LNCaP clone FGC (cell line): ENCODE results near the gene GMDS.

ENCODE experiments used
- DNase-seq: peaks from one replicate; pipeline ENCODE4 v3.0.0-alpha.2; 2011; ENCODE audit warnings: low read depth
- H3K4me3 ChIP-seq: 2 replicates; pipeline ENCODE4 v1.5.1; 2011; ENCODE audit warnings: mild to moderate bottlenecking, low read depth, low read length, control low read depth
- CTCF ChIP-seq: IDR thresholded peaks from 2 replicates; pipeline ENCODE4 v1.5.1; 2012; ENCODE audit warnings: mild to moderate bottlenecking; ENCODE audit not compliant: control insufficient read depth, insufficient read depth; ENCODE audit errors: extremely low read depth

Gene GMDS

GRCh38 chr6:2135401-2135800 lies 110.0 kb downstream of the GMDS start:
- no peak for TF ChIP-seq CTCF
- no peak for DNase-seq
- H3K4me3 ChIP-seq: no peak overlapping the region

GRCh38 chr6:2134554-2134953 lies 110.9 kb downstream of the GMDS start:
- no peak for DNase-seq
- TF ChIP-seq CTCF: no peak
- H3K4me3 ChIP-seq: no peak overlapping the region

- no peak for TF ChIP-seq CTCF
- no peak overlapping the region for H3K4me3 ChIP-seq
- DNase-seq: no peak
Observed at GRCh38 chr6:2133716-2134310, 111.6 kb downstream of the GMDS start.

- DNase-seq: no peak
- TF ChIP-seq CTCF: no peak
- H3K4me3 ChIP-seq: no peak overlapping the region
Observed at GRCh38 chr6:2132916-2133315, 112.5 kb downstream of the GMDS start.

GRCh38 chr6:2132416-2132815 lies 113.0 kb downstream of the GMDS start:
- TF ChIP-seq CTCF: no peak
- H3K4me3 ChIP-seq: no peak overlapping the region
- DNase-seq: no peak

- H3K4me3 ChIP-seq: no peak overlapping the region
- no peak for TF ChIP-seq CTCF
- no peak for DNase-seq
Observed at GRCh38 chr6:2129182-2129621, 116.2 kb downstream of the GMDS start.

- H3K4me3 ChIP-seq: no peak overlapping the region
- no peak for TF ChIP-seq CTCF
- no peak for DNase-seq
Observed at GRCh38 chr6:2127484-2127911, 117.9 kb downstream of the GMDS start.
